GM04504 (cell line): ENCODE data around the gene PDP2.
"Not testable (repeated sequence)": the region's sequence is repeated elsewhere in the genome, so short reads cannot be mapped to it uniquely, and the experiment has no call there.

ENCODE experiments used
- DNase-seq: peaks from one replicate; pipeline ENCODE4 v3.0.0-alpha.2; 2012; ENCODE audit warnings: low read depth

PDP2 gene

GRCh38 chr16:66919569-66920298 lies 39.4 kb downstream of the PDP2 start:
- DNase-seq = no peak

GRCh38 chr16:66920299-66920590 lies 39.9 kb downstream of the PDP2 start:
- DNase-seq = no peak

DNA sequence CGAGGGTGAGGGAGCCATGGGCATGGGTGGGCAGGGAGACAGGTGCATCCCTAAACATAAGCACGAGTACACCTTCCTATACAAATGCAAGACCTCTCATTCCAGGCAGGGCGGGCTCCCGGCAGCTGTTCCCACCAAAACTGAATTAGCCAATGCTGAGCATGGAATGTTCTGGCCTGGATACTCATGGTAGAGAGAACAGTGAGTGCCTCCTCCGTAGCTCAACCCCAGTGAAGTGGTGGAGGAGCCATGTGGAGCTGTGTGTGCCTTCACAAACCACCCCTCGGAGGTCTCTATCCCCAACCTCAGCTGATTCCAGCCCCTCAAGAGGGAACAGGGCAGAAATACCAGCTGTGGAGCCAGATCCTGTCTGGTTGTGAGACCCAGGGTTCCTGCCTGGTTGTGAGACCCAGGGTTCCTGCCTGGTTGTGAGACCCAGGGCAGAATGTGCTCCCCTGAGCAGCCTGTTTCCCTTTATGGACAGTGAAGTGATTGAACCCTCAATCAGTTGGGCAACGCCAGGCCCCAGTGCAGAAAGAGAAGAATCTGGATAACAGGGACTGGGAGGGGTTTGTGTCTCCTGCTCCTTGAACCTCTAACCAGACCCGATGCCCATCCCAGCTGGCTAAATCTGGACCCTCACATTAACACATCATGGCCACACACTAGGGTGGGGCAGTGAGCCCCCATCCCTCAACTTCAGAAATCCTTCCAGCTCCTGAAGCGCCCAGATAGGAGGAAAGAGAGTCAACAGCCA lies 40.8 kb downstream of the PDP2 start:
- no peak for DNase-seq

- no peak for DNase-seq
Measured at GRCh38 chr16:66921729-66922450, 41.6 kb downstream of the PDP2 start.

DNA sequence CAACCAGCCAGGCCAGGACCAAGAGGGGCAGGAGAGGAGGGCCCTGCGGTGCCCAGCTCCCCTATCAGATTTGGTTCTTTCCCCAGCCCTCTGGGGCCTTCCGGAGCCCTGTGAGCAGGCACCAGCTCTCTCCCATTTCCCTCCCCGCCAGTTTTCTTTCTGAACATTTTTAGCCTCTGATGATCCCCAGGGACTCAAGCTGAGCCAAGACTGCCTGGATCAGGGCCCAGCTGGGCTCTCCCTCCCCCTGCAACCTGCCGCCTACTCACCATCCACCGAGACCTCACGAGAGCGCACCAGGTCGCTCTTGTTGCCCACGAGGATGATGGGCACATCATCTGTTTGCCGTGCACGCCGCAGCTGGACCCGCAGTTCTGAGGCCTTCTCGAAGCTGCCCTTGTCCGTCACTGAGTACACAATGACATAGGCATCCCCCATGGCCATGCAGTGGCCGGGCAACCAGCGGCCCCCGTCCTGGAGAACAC lies 43.0 kb downstream of the PDP2 start:
- no peak for DNase-seq

DNA sequence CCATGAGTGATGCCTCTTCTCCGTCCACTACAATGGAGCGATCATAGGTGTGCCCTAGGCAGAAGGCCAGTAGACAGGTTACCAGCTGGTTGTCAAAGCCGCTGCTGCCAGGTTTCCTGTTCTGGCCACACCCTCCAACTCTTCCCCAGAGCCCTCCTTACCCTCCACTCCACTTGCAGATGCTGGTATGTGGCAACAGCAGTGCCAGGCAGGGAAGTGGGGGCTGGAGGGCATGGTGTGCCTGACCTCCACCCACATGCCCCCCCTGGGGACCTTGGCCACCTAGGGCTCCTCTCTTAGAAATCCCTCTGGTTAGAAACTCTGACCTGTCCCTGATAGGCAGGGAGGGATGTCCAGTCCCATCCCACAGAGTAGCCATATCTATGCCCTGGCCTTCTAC lies 43.6 kb downstream of the PDP2 start:
- no peak for DNase-seq

DNA sequence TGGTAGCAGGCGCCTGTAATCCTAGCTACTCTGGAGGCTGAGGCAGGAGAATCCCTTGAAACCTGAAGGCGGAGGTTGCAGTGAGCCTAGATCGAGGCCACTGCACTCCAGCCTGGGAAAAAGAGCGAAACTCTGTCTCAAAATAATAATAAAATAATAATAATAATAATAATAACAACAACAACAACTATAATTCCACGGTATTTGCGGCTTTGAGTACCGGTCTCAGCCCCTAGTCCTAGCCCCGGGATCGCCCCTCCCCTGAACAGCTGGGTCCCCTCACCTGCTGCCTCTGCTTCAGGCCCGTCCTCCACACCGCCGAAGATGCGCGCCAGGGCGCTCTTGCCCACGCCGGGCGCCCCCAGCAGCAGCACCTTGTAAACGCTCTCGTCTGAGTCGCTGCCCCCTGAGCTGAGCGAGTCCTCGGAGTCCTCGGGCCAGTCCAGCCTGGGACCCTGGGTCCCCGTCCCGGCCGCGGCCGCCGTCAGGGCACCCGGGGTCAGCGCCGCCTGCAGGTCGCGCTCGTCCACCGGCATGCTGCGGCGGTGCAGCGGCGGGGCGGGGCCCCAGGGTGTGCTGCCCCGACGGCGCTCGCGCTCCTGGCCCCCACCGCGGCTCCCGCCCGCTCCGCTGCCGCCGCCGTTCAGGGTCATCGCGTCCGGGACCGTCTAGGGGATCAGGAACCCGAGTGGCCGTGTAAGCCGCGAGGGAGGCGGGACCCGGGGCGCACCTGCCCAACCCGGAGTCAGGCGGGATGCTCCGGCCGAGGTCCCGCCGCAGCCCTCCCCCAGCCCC lies 44.4 kb downstream of the PDP2 start:
- DNase-seq = no peak

- no peak for DNase-seq
Measured at GRCh38 chr16:66925322-66925840, 45.1 kb downstream of the PDP2 start, which contains the start of gene RRAD. TSS of gene RRAD (minus strand) at chr16:66925535. CDS start at chr16:66925179, 356 bp downstream.

DNA sequence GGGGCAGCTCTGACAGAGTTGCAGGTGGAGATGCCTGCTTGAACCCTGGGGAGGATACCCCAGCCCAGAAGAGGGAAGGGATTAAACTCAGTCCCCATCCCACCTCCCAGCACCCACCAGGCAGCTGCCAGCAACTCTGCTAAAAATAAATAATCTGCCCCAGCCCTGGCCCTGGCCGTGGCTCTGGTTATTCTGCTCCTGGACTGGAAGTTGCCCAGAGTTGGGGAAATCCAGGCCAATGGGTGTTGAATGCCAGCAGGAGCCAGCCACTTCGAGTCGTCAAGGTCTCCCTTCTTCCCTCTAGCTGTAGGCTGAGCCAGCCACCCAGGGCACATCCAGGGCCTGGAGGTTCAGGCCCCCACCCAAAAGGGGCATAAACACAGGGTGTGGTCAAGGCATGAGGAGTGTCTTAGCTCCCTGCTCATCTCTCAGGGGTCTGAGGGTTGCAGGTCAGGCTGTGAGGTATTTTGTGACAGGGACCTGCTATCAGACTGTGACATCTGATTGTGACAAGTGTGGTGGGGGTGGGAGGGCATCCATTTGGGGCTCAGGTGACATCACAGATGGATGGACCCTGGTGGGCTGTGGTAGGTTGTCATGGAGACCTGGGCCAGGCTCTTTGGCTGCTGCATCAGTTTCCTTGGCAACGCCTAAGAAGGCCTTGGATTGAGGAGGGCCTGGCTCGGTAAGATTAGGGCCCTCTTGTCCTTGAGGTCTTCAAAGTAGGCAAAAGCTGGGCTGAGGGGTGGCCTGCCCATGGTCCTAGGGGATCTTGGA lies 46.0 kb downstream of the PDP2 start:
- DNase-seq = no peak

DNA sequence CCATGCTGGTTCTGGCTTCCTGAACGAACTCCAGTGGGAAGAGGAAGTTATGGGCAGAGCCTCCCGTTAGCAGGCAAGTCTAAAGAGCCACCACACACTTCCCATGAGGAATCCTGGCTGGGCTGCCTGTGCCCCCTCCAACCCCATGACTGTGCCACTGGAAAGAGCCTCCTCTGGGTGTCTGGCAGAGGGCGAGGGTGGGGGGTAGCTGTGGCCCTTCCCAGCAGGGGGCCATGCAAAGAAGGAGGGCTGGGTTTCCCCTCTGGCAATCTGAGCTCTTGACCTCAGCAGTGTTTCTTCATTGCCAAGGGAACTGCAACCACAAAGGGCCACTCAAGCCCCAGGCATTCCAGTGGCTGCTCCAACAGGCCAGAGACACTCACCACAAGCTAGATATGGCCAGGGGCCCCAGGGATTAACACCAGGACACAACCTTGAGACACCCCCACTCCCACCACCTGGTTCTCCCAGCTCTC lies 46.7 kb downstream of the PDP2 start:
- peak; percentile 83 for DNase-seq

DNA sequence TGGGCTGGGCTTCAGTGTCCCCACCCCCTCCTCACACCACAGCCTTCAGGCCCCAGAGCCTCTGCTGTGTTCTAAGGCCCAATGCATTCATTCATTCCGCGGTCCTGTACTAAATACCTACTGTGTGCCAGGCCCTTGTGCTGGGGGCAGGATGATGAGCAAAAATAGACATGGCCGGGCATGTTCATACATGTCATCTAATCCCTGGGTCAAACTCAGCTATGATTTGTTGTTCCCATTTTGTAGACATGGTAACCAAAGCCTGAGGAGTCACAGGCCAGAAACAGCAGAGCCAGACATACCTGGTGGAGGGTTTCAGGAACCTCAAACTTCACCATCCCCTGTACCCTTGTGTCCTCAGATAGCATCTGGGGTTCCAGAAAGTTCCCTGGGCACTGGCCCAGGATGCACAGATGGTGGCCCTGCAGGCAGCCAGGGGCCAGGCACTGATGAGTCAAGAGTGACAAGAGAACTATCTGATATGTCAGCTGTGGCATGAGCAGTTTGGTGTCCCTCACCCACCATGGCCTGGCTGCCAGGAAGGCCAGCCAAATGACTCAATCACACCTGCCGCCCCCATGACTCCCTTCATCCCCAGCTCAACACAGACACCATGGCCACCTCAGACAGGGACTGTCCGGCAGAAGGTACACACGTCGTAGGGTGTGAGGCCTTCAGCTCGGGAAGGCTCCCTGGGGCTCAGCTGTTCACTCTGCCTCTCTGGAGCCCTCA lies 47.8 kb downstream of the PDP2 start:
- no peak for DNase-seq

DNA sequence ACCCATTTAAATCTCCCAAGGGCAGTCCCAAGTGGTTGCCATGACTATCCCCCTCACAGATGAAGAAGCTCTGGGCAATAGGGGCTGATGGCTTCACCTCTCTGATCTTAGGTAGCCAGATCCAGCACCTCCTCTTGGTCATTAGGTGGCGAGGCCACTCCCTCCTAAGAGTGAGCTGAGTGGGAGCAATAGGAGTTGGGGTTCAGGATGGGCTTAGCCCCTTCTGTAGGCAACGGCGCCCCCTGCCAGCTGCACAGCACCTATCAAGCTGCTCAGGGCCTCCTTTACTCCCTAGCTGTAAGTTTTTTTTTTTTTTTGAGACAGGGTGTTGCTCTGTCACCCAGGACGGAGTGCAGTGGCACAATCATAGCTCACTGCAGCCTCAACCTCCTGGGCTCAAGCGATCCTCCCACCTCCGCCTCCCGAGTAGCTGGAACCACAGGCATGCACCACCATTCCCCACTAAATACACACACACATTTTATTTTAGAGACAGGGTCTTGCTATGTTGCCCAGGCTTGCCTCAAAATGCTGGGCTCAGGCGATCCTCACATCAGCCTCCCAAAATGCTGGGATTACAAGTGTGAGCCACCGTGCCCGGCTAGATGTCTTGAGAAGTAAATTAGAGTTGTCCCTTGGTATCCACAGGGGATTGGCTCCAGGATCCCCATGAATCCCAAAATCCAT lies 48.5 kb downstream of the PDP2 start:
- no peak for DNase-seq

GRCh38 chr16:66930189-66930588 lies 49.9 kb downstream of the PDP2 start:
- no peak for DNase-seq

GRCh38 chr16:66931665-66932064 lies 51.4 kb downstream of the PDP2 start:
- DNase-seq = no peak

DNA sequence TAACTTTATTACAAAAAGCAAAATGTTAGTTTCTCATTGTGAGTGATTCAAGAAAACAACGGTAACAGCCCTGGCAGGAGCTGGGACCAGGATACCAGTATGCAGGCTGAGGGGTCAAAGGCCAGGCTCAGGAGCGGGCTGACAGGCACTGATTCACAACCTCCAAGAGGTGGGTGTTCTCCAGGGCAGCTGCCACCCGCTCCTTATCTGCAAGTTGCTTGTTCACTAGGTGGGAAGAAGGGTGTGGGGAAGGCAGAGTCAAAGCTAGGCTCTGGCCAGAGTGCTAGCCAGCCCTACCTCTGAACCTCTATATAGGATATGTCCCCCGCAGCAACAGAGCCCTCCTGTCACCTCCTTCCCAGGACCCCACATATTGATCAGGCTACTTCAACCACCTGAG lies 51.8 kb downstream of the PDP2 start:
- DNase-seq = no peak

DNA sequence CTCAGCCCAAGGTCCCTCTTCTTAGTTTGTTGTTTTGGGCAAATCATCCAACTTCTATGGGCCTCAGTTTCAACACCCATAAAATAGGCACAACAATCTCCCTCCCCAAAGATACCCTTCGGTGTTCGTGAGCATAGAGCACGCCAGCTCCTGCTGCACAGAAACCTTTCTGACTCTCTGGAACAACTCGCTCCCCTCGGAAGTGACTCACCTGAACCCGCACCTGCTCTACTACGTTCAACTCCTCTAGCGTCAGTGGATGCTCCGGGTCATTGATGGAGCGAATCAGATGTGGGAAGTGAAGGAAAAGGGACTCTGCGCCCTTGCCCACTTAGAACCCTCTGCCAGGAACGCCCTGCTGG lies 53.4 kb downstream of the PDP2 start:
- no peak for DNase-seq

- peak; percentile 67 for DNase-seq
Measured at GRCh38 chr16:66934138-66934838, 54.0 kb downstream of the PDP2 start, which contains the start of gene CIAO2B. TSS of gene CIAO2B (minus strand) at chr16:66934402. CDS start at chr16:66934364, 38 bp downstream.

- DNase-seq = not testable (repeated sequence)
Measured at GRCh38 chr16:66934839-66935313, 54.6 kb downstream of the PDP2 start.
